Stimulated activated CD8-positive, alpha-beta memory T cell treated with anti-CD3 and anti-CD28 coated beads, Interleukin-7, amount 100 ng/mL, for 4 hours (primary cell): ENCODE results near the gene SCN4A.
"Not testable (repeated sequence)": the region's sequence is repeated elsewhere in the genome, so short reads cannot be mapped to it uniquely, and the experiment has no call there.

Source experiments
- DNase-seq, 2 donors: peaks; one replicate each; pipeline ENCODE4 v3.0.0-alpha.2; 2020; ENCODE audit warnings: low read depth in 2 of 2

SCN4A gene

DNA sequence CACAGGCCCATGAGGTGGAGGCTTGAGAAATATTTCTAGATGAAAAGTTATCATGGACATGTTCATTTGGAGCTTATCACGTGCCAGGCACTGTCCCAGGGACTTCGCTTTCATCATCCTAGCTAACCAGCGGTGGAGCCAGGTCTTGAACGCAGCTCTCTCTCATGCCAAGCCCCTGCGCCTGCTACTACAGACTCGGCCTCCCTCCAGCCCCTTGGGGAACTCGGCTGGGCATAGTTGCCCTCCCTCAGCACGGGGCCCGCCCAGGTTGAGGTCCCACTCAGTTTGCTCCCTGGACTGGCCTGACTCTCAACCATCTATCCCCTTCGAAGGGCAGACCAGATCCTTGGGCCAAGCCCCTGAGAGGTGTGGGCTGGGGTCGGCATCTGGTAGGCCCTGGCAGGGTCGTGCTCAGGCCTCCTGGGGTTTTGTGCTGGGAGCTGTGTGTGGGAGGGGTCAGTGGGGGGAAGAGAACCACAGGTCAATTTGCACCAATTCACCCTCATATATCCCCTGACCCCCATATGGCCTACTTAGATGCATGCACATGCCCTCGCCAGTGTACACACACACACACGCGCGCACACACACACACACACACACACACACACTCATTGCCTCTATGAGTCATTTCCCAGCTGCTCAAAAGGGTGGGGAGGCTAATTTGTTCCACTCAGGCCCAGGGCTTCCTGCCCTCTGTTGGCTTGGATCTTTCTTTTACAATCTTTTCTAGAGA, 12.1 kb upstream of the SCN4A start:
- DNase-seq: peak; percentile 27 to 49

GRCh38 chr17:63984236-63984635, 11.5 kb upstream of the SCN4A start:
- DNase-seq: no peak

GRCh38 chr17:63983320-63983719, 10.6 kb upstream of the SCN4A start:
- DNase-seq: no peak

DNA sequence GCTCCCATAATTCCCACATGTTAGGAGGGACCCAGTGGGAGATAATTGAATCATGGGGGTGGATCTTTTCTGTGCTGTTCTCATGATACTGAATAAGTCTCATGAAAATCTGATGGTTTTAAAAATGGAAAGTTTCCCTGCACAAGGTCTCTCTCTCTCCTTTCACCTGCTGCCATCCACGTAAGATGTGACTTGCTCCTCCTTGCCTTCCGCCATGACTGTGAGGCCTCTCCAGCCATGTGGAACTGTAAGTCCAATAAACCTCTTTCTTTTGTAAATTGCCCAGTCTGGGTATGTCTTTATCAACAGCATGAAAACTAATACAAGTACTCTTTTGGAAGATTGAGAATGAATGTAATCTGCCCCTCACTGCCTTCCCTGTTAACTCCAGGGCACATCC, 9.9 kb upstream of the SCN4A start:
- not testable (repeated sequence) for DNase-seq

DNA sequence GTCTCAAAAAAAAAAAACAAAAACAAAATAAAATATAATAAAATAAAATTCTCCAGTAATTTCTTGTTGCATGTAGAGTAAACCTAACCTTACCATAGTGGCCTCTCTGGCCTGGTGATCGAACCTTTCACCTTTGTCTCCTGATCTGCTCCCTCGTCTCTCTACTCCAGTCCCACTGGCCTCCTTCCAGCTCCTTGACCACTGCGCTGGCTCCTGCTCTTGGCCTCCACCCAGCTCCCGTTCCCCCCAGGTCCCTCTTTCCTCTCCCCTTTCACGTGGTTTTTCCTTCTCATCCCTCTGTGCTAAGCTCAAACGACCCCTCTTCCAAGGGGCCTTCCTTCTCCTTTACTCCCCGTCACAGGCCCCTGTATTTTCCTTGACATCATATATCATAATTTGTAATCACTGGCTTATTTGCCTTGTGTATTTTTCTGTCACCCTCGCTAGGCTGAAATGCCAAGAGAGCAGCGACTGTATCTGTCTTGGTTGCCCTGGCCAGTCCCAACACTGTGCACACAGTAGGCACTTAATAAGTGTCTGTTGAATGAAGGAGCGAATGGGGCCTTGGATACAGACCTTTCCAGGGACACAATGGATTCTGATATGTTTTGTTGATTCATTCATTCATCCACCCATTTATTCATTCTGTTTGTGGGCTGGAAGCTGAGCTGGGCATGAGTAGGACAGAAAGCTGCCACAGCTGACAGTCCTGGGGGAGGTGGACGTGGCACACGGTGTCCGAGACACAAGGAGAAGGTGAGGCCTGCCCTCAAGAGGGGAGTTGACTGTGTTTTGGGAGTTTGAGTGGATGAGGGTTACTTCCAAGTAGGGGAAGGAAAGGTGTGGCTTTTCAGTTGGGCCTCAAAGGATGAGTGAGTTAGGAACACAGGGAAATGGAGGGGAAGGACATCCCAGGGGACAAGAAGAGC, 5.8 kb upstream of the SCN4A start:
- DNase-seq: no peak

DNA sequence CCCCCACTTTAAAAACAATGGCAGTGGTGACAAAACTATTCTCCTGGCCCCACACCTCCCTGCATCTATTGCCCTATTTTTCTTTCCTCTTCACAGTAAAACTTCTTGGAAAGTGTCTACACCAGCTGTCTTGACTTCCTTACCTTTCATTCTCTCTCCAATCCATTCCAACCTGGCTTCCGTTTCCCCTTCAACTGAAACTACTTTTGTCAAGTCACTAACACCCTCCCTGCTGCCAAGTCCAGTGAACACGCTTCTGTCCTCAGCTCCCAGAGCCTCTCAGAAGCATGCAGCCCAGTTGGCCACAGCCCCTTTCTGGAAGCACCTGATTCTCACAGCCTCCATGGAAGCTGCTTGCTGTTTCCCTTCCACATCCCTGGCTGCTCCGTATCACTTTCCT, 4.0 kb upstream of the SCN4A start:
- DNase-seq: no peak

DNA sequence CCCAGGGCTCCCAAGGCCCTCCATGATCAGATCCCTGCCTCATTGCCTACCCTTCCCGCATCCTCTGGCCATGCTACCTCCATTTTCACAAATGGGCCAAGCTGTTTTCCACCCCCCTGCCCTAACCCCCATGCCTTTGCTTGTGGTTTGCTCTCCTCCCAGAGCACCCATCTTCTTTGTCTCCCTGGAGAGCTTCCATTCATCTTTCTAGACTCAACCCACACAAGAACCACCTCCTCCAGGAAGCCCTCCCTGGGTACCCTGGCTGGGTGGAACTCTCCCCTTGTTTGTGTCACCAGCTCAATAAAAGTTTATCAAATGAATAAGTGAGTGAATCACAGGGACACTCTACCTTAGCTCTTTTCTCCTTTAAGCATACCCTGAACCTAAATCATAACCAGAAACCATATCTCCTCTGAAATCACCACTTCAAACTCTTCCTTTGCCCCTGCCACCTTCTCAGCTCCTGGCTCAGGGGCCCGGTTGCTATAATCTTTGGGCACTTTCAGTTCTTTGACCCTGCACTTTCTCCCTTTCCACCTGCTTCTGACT, 2.9 kb upstream of the SCN4A start:
- DNase-seq: no peak

GRCh38 chr17:63974594-63975192, 2.0 kb upstream of the SCN4A start:
- no peak for DNase-seq

DNA sequence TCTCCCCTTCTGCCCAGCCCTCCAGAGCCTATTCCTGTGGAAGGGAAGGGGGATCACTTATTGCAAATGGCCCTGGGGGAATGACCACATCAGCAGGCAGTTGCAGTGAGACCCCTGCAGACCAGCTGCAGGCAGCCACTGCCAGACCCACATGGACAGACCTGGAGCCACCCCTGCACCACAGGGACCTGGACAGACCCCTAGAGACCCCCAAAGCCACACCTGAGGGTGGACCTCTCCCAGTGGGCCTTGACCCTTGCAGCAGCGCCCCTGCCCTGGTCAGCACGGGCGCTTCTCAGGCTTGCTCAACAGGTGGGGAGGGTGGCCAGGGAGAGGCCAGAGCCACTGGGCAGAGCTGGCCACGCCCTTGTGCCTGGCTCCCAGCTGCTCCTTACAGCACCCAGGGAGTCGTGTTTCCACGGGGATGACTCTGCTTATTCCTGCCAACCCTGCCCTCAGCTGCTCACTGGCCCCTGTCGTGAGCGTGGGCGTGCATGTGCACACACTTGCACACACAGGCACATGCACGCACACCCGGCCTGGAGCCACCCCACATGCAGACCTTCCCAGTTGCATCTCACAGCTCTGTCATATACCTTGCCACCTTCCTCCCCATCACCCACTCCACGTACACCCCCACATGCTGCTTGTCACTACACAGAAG, 1.3 kb upstream of the SCN4A start:
- no peak for DNase-seq

DNA sequence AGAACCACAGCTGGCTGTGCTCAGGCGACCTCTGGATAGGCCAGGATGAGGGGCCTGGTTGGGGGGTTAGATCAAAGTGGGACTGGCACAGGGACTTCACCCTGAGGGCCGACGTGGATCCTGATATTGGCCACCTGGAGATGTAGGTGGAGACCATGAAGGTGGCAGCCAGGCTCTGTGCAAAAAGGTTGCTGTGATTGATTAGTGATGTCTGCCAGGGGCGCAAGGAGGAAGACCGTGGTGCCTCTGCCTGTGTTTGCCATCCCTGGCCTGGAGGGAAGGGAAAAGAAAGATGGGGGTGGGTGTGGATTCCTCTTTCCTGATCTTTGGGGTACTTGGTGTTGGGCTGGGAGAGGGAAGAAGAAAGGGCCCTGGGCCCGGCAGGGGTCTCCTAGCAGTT, 529 bp upstream of the SCN4A start:
- no peak for DNase-seq

DNA sequence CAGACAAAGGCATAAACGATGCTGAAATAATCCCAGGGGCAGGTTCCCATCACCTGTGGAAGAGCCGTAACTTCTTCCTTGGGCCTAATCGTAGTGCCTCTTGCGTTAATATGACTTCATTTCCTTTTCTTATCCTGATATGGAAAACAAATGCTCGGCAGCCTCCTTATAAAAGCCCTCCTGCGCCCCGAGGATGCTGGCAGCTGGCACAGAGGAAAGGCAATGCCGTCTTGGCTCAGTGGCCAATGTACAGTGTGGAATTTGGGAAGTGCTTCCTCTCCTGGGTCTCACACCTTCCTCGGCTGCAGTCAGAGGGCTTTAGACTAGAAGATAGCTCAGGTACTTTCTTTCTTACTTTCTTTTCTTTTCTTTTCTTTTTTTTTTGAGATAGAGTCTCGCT, 3.4 kb downstream of the SCN4A start:
- DNase-seq: no peak

- no peak for DNase-seq
Measured at GRCh38 chr17:63967953-63968352, 4.8 kb downstream of the SCN4A start.

GRCh38 chr17:63966646-63967264, 6.0 kb downstream of the SCN4A start:
- no peak for DNase-seq

DNA sequence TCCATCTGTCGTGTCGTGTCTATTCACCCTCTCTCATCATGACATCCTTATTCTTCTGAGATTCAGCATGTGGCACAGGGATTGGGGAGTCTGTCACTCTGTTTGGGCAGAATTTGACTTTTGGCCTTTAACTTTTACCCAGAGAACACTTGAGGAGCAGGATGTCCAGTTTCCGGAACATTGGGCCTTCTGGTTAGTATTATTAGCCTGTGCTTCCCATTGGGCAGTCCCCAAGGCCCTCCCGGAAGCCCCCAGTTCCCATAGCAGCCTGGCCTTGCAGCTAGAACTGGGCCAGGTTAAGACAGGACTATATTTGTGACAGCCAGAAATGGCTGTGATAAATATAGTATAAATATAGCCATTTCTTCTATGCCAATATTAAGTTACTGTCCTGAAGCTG, 9.6 kb downstream of the SCN4A start:
- no peak for DNase-seq

GRCh38 chr17:63962298-63962744, 10.4 kb downstream of the SCN4A start:
- no peak for DNase-seq

- DNase-seq: no peak
Measured at GRCh38 chr17:63961355-63962212, 11.1 kb downstream of the SCN4A start.

GRCh38 chr17:63960430-63960829, 12.3 kb downstream of the SCN4A start:
- no peak for DNase-seq

- DNase-seq: no peak
Measured at GRCh38 chr17:63960006-63960405, 12.7 kb downstream of the SCN4A start.

GRCh38 chr17:63956296-63956920, 16.3 kb downstream of the SCN4A start:
- DNase-seq: no peak

DNA sequence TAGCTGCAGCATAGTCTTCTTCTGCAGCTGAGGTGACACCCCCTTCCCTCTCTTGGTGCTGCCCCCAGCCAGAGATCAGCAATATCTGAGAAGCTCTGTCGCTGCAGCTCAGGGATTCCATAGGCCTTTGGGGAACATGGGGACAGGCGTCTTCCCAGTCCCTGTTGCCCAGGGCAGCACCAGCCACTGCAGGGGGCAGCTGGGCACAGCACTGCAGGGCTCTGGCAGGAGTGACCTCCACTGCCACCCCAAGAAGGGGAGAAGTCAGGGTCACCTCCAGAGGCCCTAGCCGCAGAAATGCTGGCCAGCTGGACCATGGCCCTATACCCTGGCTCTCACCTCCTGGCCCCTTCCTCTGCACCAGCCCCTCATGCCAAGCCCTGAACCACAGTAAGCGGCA, 16.9 kb downstream of the SCN4A start:
- DNase-seq: no peak
